HepG2 (cell line): Measurements from ENCODE around the gene SCUBE1. TPM values are rescaled to one million over a fixed set of nuclear protein-coding genes. Genes with fewer than 3 reads are reported as not detected.

Source experiments
- ATAC-seq: fragments of 200-7000 bp; cut with Tn5 transposase; 3 replicates; pipeline ENCODE4 v1.9.1; 2020; ENCODE audit warnings: mild to moderate bottlenecking, moderate library complexity
- BruUV-seq: library from RNA; stranded (reverse); fragments of 400-500 nt; replicated peaks from 2 replicates; lab custom pipeline; 2021; lab: Mats Ljungman, UMichigan
- CTCF ChIA-PET: fragments of 300-600 bp; formaldehyde crosslinking; extraction: SDS; loops from one replicate; lab custom pipeline; 2021; ENCODE audit warnings: low total read pairs, inconsistent platforms, low intra/inter-chr PET ratio; lab: Yijun Ruan, JAX
- POLR2A ChIA-PET: fragments of 350-600 bp; sonication (Branson Sonifier 250); formaldehyde crosslinking; loops from one replicate; lab custom pipeline; 2020; ENCODE audit warnings: antibody characterized with exemption, inconsistent platforms; lab: Yijun Ruan, JAX
- DNase-seq: peaks from one replicate; pipeline ENCODE4 v3.0.0-alpha.2; 2015; ENCODE audit warnings: low spot score
- FAIRE-seq: peaks from 3 replicates; lab custom pipeline; 2011; peaks lifted over from hg19 to GRCh38; lab: Jason Lieb, UNC
- H2AFZ ChIP-seq: one replicate; pipeline ENCODE4 v1.6.1; 2011; ENCODE audit warnings: low read length, inconsistent platforms
- H3K27ac ChIP-seq: fragments of 300-600 bp; 3 replicates; pipeline ENCODE4 v1.8.0; 2011; ENCODE audit warnings: mixed run types, mild to moderate bottlenecking, mixed read lengths, low read length, inconsistent platforms; ENCODE audit not compliant: insufficient read depth; ENCODE audit errors: extremely low read length
- H3K27me3 ChIP-seq, 2 experiments: fragments of 200-600 bp in 1 of 2; 2 replicates in 1 of 2; 3 replicates in 1 of 2; pipeline versions ENCODE4 v1.6.0 to v1.8.0; 2011; ENCODE audit warnings: low read length in 2 of 2, mild to moderate bottlenecking in 2 of 2, moderate library complexity in 2 of 2, inconsistent platforms in 1 of 2; ENCODE audit not compliant: insufficient read depth in 2 of 2, control insufficient read depth in 1 of 2
- H3K36me3 ChIP-seq, 2 experiments: fragments of 200-600 bp in 1 of 2; replicated peaks in 1 of 2; 2 replicates in 1 of 2; 3 replicates in 1 of 2; pipeline versions ENCODE4 v1.5.1 to v1.8.0; 2011; ENCODE audit warnings: low read length in 2 of 2, inconsistent platforms in 1 of 2; ENCODE audit not compliant: insufficient read depth in 2 of 2, control insufficient read depth in 1 of 2
- H3K4me1 ChIP-seq: 2 replicates; pipeline ENCODE4 v1.5.1; 2012; ENCODE audit warnings: low read length, inconsistent platforms; ENCODE audit not compliant: insufficient read depth
- H3K4me2 ChIP-seq: 2 replicates; pipeline ENCODE4 v1.6.0; 2011; ENCODE audit warnings: low read depth, low read length, inconsistent platforms
- H3K4me3 ChIP-seq, 3 experiments: fragments of 200-600 bp in 1 of 3; sonication (generic), shearing (Covaris generic) in 1 of 3; replicated peaks in 1 of 3; 2 replicates each; pipeline ENCODE4 v1.5.1; 2011 to 2016; ENCODE audit warnings: low read length in 3 of 3, inconsistent platforms in 2 of 3, low read depth in 2 of 3, mild to moderate bottlenecking in 2 of 3, control low read depth in 1 of 3, mixed read lengths in 1 of 3; ENCODE audit not compliant: insufficient read depth in 1 of 3
- H3K79me2 ChIP-seq: one replicate; pipeline ENCODE4 v1.6.1; 2011; ENCODE audit warnings: low read length, inconsistent platforms; ENCODE audit not compliant: insufficient read depth
- H3K9ac ChIP-seq: 2 replicates; pipeline ENCODE4 v1.6.0; 2011; ENCODE audit warnings: mild to moderate bottlenecking, low read depth, low read length, inconsistent platforms; ENCODE audit not compliant: insufficient read depth
- H3K9me3 ChIP-seq: 2 replicates; pipeline ENCODE4 v1.5.1; 2012; ENCODE audit warnings: mild to moderate bottlenecking, low read length
- H4K20me1 ChIP-seq: 2 replicates; pipeline ENCODE4 v1.6.0; 2011; ENCODE audit warnings: inconsistent platforms, mild to moderate bottlenecking, low read length, moderate library complexity; ENCODE audit not compliant: insufficient read depth
- ATRX ChIP-seq: sonication (generic); formaldehyde crosslinking; IDR thresholded peaks from 2 replicates; pipeline ENCODE4 v1.4.0; 2020; ENCODE audit warnings: missing genetic modification reagents, borderline replicate concordance
- BHLHE40 ChIP-seq: IDR thresholded peaks from 2 replicates; pipeline ENCODE4 v1.6.1; 2011; ENCODE audit warnings: low read length, improper control_type of control experiment
- CBX2 ChIP-seq, 2 experiments: fragments of 200-600 bp in 1 of 2; sonication (generic); formaldehyde crosslinking in 1 of 2; IDR thresholded peaks; 2 replicates each; pipeline versions ENCODE4 v1.7.0 to v1.8.1; 2018 to 2022; ENCODE audit warnings: low read depth in 2 of 2, low read length in 1 of 2, mild to moderate bottlenecking in 1 of 2, missing genetic modification reagents in 1 of 2
- IRF2 ChIP-seq: IDR thresholded peaks from 2 replicates; pipeline ENCODE4 v1.6.1; 2018; ENCODE audit warnings: missing genetic modification reagents, missing compliant biosample characterization
- KAT2B ChIP-seq: fragments of 150-350 bp; IDR thresholded peaks from 2 replicates; pipeline ENCODE4 v1.6.1; 2014; ENCODE audit warnings: low read depth, low read length, borderline replicate concordance
- KDM5A ChIP-seq: fragments of 200-600 bp; sonication (generic); IDR thresholded peaks from 2 replicates; pipeline ENCODE4 v1.7.0; 2018; ENCODE audit warnings: antibody characterized with exemption, mild to moderate bottlenecking, low read length, borderline replicate concordance
- MEIS2 ChIP-seq: sonication (generic); formaldehyde crosslinking; IDR thresholded peaks from 2 replicates; pipeline ENCODE4 v1.9.0; 2021; ENCODE audit warnings: mild to moderate bottlenecking, missing genetic modification reagents
- MXD1 ChIP-seq: sonication (generic); formaldehyde crosslinking; IDR thresholded peaks from 2 replicates; pipeline ENCODE4 v1.4.0; 2020; ENCODE audit warnings: mild to moderate bottlenecking, missing genetic modification reagents
- NFE2L1 ChIP-seq: sonication (generic); formaldehyde crosslinking; IDR thresholded peaks from 2 replicates; pipeline ENCODE4 v1.4.0; 2020; ENCODE audit warnings: missing genetic modification reagents, mild to moderate bottlenecking, borderline replicate concordance
- NFYB ChIP-seq: sonication (generic); formaldehyde crosslinking; IDR thresholded peaks from 2 replicates; pipeline ENCODE4 v1.4.0; 2020; ENCODE audit warnings: missing genetic modification reagents
- NKX3-1 ChIP-seq: sonication (generic); formaldehyde crosslinking; IDR thresholded peaks from 2 replicates; pipeline ENCODE4 v1.5.0; 2020; ENCODE audit warnings: missing genetic modification reagents
- PRDM10 ChIP-seq: sonication (generic); formaldehyde crosslinking; IDR thresholded peaks from 2 replicates; pipeline ENCODE4 v1.4.0; 2020; ENCODE audit warnings: low read depth, missing genetic modification reagents
- SAP130 ChIP-seq: IDR thresholded peaks from 2 replicates; pipeline ENCODE4 v1.6.1; 2016; ENCODE audit warnings: low read depth
- SIN3A ChIP-seq: IDR thresholded peaks from 2 replicates; pipeline ENCODE4 v1.6.1; 2011; ENCODE audit warnings: low read depth, mild to moderate bottlenecking, control low read depth, low read length, borderline replicate concordance
- ZBTB21 ChIP-seq: sonication (generic); formaldehyde crosslinking; IDR thresholded peaks from 2 replicates; pipeline ENCODE4 v1.4.0; 2020; ENCODE audit warnings: missing genetic modification reagents
- ZFX ChIP-seq: sonication (generic); formaldehyde crosslinking; IDR thresholded peaks from 2 replicates; pipeline ENCODE4 v1.4.0; 2020; ENCODE audit warnings: mild to moderate bottlenecking, low read depth, missing genetic modification reagents, moderate library complexity
- ZNF30 ChIP-seq: sonication (generic); formaldehyde crosslinking; IDR thresholded peaks from 2 replicates; pipeline ENCODE4 v1.5.0; 2020; ENCODE audit warnings: mild to moderate bottlenecking, missing genetic modification reagents
- ZNF331 ChIP-seq: sonication (generic); formaldehyde crosslinking; IDR thresholded peaks from 2 replicates; pipeline ENCODE4 v1.4.0; 2020; ENCODE audit warnings: missing genetic modification reagents
- ZNF580 ChIP-seq: IDR thresholded peaks from 2 replicates; pipeline ENCODE4 v1.6.1; 2016; ENCODE audit warnings: low read depth, borderline replicate concordance
- WGBS: methylation state at CpG from one replicate; pipeline ENCODE4 v1.1.6; 2017; ENCODE audit warnings: low lambda C conversion rate; 5-methylcytosine and 5-hydroxymethylcytosine counted together
- in situ Hi-C: cut with HindIII; loops from 2 replicates; pipeline ENCODE4 v1.10.0; 2017; ENCODE audit warnings: low pct_unique_long_range_greater_than_20kb; ENCODE audit not compliant: extremely low pct_ligation_motif_present
- intact Hi-C: fragments of 100-400 bp; cut with micrococcal nuclease; formaldehyde crosslinking; loops from one replicate; pipeline ENCODE4 v1.10.0; 2022; ENCODE audit not compliant: unreplicated experiment
- polyA plus RNA-seq, 8 experiments: library from polyadenylated mRNA; depleted of rRNA in 3 of 8; stranded (reverse) in 7 of 8; unstranded in 1 of 8; fragments of >200 nt; fragmentation: Illumina TruSeq in 4 of 8; extraction: Trizol in 4 of 8; gene quantifications; 2 replicates each; pipeline versions ENCODE4 v1.2.1 to v1.2.3, GENCODE V29; 2011 to 2016; ENCODE audit warnings: low read depth in 4 of 8, missing spikeins in 1 of 8, mixed read lengths in 1 of 8; ENCODE audit not compliant: insufficient read depth in 1 of 8
- total RNA-seq, 5 experiments: library from RNA; depleted of rRNA; stranded (reverse); fragments of >200 nt; fragmentation: Illumina TruSeq; extraction: Trizol; gene quantifications; 2 replicates each; pipeline ENCODE4 v1.2.3, GENCODE V29; 2016; ENCODE audit warnings: low read depth in 1 of 5

Gene SCUBE1
- total and polyA plus RNA-seq, 2 of the 13 experiments (the other 11 are each of a cell fraction or from before 2014, with no cell fraction given), result under 0.01 to 0.05 TPM

- TF ChIP-seq MXD1 (no peak), NFYB (no peak), IRF2 (CRISPR knock-in tag) (no peak), SAP130 (CRISPR knock-in tag) (peak; percentile 31), BHLHE40 (peak; percentile 86), KDM5A (no peak), NKX3-1 (CRISPR knock-in tag) (no peak), MEIS2 (CRISPR knock-in tag) (no peak), CBX2 (IDR thresholded peaks at IDR 0.05; ENCODE audit: low read depth, low read length) (no peak), CBX2 (CRISPR knock-in tag; IDR thresholded peaks at IDR 0.05; ENCODE audit: low read depth) (no peak)
Measured at GRCh38 chr22:43275545-43276317, 67.4 kb downstream of the SCUBE1 start (continued).

- no peak for FAIRE-seq
- H3K27ac ChIP-seq, result no peak overlapping the region
- intact Hi-C loops, result loop anchor here (1.0 kb wide), 2 partner anchors 72 to 111 kb away; no protein-coding TSS in a partner anchor
- TF ChIP-seq ZNF331 (CRISPR knock-in tag) (no peak), ZNF30 (CRISPR knock-in tag) (no peak), ZFX (CRISPR knock-in tag) (no peak), KAT2B (no peak), PRDM10 (CRISPR knock-in tag) (no peak), ZBTB21 (CRISPR knock-in tag) (no peak), NFE2L1 (no peak), SIN3A (no peak), ZNF580 (CRISPR knock-in tag) (no peak), ATRX (no peak)
Measured at GRCh38 chr22:43274595-43275240, 68.5 kb downstream of the SCUBE1 start.

More at GRCh38 chr22:43274595-43275240, 68.5 kb downstream of the SCUBE1 start:
- Histone ChIP-seq H3K9me3 (no peaks in the 10 kb centered on the region), H3K79me2 (no peaks in the 10 kb centered on the region), H3K9ac (no peak overlapping the region), H3K4me3 (no peak overlapping the region), H3K4me1 (peaks cover 8% of the 10 kb centered on the region), H4K20me1 (no peaks in the 10 kb centered on the region), H3K4me2 (no peak overlapping the region), H3K36me3 (no peaks in the 10 kb centered on the region), H2AFZ (no peak overlapping the region), H3K27me3 (peaks cover 9 to 46% of the 10 kb centered on the region in 2 experiments)
- CTCF ChIA-PET, result interaction anchor here (1.4 to 3.2 kb wide), 3 partner anchors 44 to 110 kb away, joined by 5 to 36 read pairs (median 32); no protein-coding TSS in a partner anchor
- no TSS peak for BruUV-seq
- POLR2A ChIA-PET, result no interaction called here
- ATAC-seq (no peak), DNase-seq (no peak)
- WGBS, result 67% methylated on average over 7 of the region's 25 CpGs
- in situ Hi-C loops, result loop anchor here (5.0 kb wide), 2 partner anchors 42 to 73 kb away; no protein-coding TSS in a partner anchor
